GM20000 (cell line): ENCODE measurements around the gene MED15.

Experiments used
- DNase-seq: peaks from one replicate; pipeline ENCODE4 v3.0.0; 2012; ENCODE audit warnings: low spot score
- TF ChIP-seq, protein P1 (sequence below): IDR thresholded peaks from 2 replicates; pipeline ENCODE4 v1.5.1; 2012; ENCODE audit warnings: mild to moderate bottlenecking, control low read depth; ENCODE audit errors: extremely low read depth, missing control alignments

The MED15 gene

DNA sequence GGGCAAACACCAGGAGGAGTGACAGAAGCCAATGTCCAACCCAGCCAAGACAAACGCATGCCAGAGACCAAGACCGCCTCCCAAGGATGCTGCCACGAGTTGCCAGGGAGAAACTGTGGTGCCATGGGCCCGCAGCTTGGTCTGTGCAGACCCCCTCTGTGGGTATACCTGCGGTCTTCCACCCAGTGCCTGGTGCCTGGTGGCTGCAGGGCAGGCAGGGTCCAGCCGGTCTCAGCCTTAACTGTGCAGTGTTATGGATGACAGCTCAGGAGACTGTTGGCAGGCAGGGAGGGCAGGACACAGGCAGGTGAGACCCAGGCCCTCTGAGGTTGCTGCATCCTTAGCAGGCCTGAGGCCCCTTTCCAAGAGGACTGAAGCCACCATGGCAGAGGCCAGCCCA, 97.9 kb downstream of the MED15 start:
- DNase-seq = no peak
- TF ChIP-seq, protein P1, sequence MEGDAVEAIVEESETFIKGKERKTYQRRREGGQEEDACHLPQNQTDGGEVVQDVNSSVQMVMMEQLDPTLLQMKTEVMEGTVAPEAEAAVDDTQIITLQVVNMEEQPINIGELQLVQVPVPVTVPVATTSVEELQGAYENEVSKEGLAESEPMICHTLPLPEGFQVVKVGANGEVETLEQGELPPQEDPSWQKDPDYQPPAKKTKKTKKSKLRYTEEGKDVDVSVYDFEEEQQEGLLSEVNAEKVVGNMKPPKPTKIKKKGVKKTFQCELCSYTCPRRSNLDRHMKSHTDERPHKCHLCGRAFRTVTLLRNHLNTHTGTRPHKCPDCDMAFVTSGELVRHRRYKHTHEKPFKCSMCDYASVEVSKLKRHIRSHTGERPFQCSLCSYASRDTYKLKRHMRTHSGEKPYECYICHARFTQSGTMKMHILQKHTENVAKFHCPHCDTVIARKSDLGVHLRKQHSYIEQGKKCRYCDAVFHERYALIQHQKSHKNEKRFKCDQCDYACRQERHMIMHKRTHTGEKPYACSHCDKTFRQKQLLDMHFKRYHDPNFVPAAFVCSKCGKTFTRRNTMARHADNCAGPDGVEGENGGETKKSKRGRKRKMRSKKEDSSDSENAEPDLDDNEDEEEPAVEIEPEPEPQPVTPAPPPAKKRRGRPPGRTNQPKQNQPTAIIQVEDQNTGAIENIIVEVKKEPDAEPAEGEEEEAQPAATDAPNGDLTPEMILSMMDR = no peak

DNA sequence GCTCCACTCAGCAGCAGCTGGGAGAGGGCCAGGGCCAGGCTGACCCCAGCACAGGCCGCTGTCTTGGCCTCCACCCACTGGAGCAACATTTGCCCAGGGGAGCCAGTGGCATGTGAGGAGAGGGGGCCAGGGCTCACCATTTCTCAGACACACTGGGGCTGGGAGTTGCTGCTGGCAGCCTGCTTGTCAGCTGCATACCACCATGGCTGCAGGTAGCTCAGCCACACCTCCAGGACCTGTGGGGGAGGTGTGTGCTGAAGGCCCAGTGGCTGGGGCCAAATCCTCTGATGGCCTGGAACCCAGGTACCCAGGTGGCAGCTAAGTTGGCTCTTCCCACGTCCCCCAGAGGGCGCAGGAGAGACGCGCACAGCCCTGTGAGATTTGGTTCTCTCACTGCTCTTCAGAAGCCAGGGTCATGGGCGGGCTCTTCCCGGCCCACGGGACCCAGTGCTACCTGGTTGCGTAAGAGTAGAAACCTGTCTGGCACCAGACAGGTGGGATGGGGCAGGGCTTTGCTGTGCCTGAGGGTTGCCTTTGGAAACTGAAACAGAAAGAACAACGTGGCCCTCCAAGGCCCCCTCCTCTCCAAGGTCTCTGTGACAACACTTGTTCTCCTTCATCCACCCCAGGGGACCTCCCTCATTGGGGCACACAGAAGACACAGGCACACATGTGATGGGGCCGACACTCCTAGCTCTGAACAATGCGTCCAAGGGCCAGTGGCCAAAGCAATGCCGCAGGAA, 98.8 kb downstream of the MED15 start:
- TF ChIP-seq, protein P1 = peak; percentile 79
- DNase-seq = peak; percentile 78

DNA sequence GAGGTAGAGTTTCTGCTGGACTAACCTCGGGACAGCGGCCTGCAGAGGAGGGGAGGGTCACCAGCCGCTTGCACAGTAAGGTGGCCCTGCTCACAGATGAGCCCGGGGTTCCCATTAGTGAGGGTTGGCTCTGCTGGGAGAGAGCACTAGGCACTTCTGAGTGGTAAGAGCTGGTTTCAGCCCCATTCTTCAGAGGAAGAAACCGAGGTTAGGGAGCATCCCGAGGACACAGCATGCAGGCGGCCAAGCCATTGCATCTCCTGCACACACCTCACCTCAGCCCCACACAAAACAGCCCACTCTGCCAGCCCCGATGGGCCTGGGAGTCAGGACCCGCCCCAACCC, 99.3 kb downstream of the MED15 start:
- TF ChIP-seq, protein P1 = no peak
- no peak for DNase-seq

DNA sequence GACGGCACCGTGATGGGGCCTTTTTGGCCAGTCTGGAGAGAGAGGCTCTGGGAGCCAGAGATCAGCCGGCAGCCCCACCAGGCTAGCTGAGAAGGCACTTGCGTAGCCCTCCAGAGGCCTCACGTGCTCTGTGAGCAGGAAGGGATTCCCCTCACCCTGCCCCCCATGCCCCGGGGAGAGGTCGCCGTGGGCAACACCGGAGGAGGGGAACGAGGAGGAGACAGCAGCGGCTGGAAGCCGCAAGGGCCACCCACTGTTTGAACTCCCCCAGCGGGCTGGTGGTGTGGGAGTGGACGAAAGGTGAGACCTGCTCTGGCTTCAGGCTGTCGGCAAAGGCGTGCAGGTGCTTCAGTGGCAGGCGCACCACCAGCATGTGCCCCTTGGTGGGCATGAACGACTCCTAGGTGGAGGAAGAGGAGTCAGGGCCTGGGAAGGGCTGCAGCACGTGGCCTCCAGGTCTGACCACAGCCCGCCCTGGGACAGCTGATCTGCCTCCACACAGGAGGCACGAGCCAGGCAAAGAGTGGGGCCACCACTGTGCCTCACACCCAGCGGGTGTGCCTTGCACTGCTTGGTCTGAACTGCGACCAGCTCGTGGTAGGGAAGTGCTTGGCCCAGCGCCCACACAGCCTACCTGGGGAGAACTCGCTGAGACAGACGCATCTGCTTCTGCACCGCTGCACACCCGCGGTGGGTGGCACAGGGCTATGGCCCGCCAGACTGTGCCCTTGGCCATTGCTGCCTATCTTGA, 99.9 kb downstream of the MED15 start:
- DNase-seq = no peak
- TF ChIP-seq, protein P1 = no peak

DNA sequence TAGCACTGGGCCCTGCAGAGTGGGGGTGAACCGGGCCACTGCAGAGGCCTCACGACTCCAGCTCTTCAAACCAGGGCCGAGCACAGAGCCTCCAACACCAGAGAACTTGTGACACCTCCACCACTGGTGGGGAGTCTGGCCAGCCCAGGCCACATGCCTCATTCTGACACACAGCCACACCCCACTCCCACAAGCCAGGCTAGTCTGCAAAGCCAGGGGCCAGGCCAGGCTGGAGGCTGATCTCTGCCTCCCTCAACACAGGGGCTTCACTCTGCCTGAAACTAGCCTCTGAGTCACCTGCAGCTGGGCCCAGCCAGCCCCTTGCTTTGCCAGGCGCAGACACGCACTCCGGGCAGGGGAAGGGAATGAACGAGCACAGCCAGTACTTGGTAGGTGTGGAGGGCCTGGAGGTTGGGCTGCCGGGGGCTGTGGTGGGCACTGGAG, 102.9 kb downstream of the MED15 start:
- TF ChIP-seq, protein P1 = no peak
- no peak for DNase-seq

DNA sequence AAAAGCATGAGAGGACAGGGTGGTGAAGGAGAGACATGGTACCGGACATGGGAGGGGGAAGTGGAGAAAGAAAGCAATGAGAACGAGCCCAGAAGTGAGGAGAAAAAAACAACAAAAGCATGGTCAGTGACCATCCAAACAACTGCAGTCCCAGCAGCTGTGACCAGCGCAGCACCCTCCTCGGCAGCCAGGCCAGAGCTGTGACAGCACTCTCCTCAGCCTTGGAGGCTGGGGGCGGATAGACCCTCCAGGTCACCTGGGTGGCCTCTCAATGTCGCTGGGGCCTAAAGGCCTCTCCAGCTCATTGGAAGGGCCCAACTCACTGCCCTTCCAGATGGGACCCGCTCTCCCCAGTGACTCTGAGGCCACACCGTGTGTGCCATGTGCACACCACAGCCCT, 103.3 kb downstream of the MED15 start:
- DNase-seq = no peak
- TF ChIP-seq, protein P1 = no peak

DNA sequence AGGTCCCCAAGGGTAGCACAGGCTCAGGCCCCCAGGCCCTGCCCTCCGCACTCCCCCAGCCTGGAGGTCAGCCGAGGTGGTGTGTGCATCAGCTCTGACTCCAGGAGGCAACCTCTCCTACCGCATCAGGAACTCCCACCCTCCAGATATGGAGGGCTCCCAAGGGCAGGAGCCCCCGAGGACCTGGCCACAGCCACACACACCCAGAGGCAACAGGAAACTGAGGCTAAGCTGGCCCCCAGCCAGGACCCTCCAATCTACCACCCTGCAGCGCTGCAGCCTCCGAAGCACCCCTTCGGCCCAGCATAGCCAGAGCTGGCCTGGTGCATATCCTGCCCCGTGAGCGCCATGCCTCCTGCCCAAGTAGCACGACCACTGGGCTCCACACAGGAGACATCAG, 104.0 kb downstream of the MED15 start:
- TF ChIP-seq, protein P1 = no peak
- no peak for DNase-seq
